Effector memory CD8-positive, alpha-beta T cell (primary cell): ENCODE results near the gene GLE1.

Experiments
- ATAC-seq: fragments of 150-1000 bp; cut with Tn5 transposase; replicated peaks from 2 replicates; pipeline ENCODE4 v1.10.0; 2021; ENCODE audit warnings: mild to moderate bottlenecking, moderate library complexity
- DNase-seq, 3 experiments: peaks; one replicate each; pipeline ENCODE4 v3.0.0; 2021
- H3K27ac Mint-ChIP-seq, 2 donors: one replicate each; pipeline ENCODE4 v1.8.0; 2022; ENCODE audit warnings: mild to moderate bottlenecking in 2 of 2, mixed read lengths in 2 of 2, moderate library complexity in 2 of 2
- H3K27me3 Mint-ChIP-seq, 2 donors: one replicate each; pipeline ENCODE4 v1.8.0; 2022; ENCODE audit warnings: mixed read lengths in 2 of 2
- H3K36me3 Mint-ChIP-seq: one replicate; pipeline ENCODE4 v1.8.0; 2022; ENCODE audit warnings: mild to moderate bottlenecking, moderate library complexity, mixed read lengths; ENCODE audit not compliant: insufficient read depth
- H3K4me1 Mint-ChIP-seq, 2 donors: one replicate each; pipeline ENCODE4 v1.8.0; 2022; ENCODE audit warnings: low read depth in 2 of 2, mixed read lengths in 2 of 2
- H3K4me3 Mint-ChIP-seq, 2 donors: one replicate each; pipeline ENCODE4 v1.8.0; 2022; ENCODE audit warnings: mild to moderate bottlenecking in 2 of 2, mixed read lengths in 2 of 2, moderate library complexity in 2 of 2
- H3K9me3 Mint-ChIP-seq, 2 donors: one replicate each; pipeline ENCODE4 v1.8.0; 2022; ENCODE audit warnings: mixed read lengths in 2 of 2
- total RNA-seq, 9 experiments: gene quantifications; one replicate each; lab custom pipeline; 2026; lab: John Stamatoyannopoulos, UW

Gene GLE1
- total RNA-seq: 40.3 to 87.5 (median 71.8) reads per million in 9 experiments

- H3K27me3 Mint-ChIP-seq: no peaks in the 10 kb centered on the region
- H3K4me3 Mint-ChIP-seq: peak within 1 kb of the TSS; percentile 98 to 99
- peaks cover 33% of the 10 kb centered on the region for H3K36me3 Mint-ChIP-seq
- peak within 1 kb of the TSS; percentile 95 to 97 for H3K27ac Mint-ChIP-seq
- H3K9me3 Mint-ChIP-seq: no peaks in the 10 kb centered on the region
- peaks cover 14 to 18% of the 10 kb centered on the region in 2 donors for H3K4me1 Mint-ChIP-seq
- ATAC-seq (peak; percentile 93), DNase-seq (peak; percentile 96 to 97 (median 97))
Measured at GRCh38 chr9:128504485-128505413, at the start of gene GLE1. GLE1 (plus strand) TSS chr9:128504719; CDS start chr9:128504806, 87 bp downstream.

- DNase-seq (no peak), ATAC-seq (no peak)
- H3K4me3 Mint-ChIP-seq: peak overlapping the region; percentile 92 to 94
- peaks cover 15% of the 10 kb centered on the region for H3K36me3 Mint-ChIP-seq
- H3K4me1 Mint-ChIP-seq: peaks cover 13 to 17% of the 10 kb centered on the region in 2 donors
- no peaks in the 10 kb centered on the region for H3K9me3 Mint-ChIP-seq
- H3K27ac Mint-ChIP-seq: peak overlapping the region; percentile 94 to 95
- no peaks in the 10 kb centered on the region for H3K27me3 Mint-ChIP-seq
Measured at GRCh38 chr9:128454991-128455390, 49.5 kb upstream of the GLE1 start.

- Mint-ChIP-seq H3K9me3 (no peaks in the 10 kb centered on the region), H3K36me3 (peaks cover 25% of the 10 kb centered on the region), H3K4me1 (peaks cover 13 to 17% of the 10 kb centered on the region in 2 donors), H3K27ac (peak within 1 kb of the TSS; percentile 94 to 95), H3K4me3 (peak within 1 kb of the TSS; percentile 92 to 94), H3K27me3 (no peaks in the 10 kb centered on the region)
- DNase-seq (peak; percentile 98 to 99 (median 99)), ATAC-seq (peak; percentile 87)
Measured at GRCh38 chr9:128455849-128456612, 48.5 kb upstream of the GLE1 start, which contains the start of gene ODF2. ODF2 (plus strand) TSS chr9:128456006; CDS start chr9:128456092, 86 bp downstream.

- DNase-seq: peak; percentile 41 to 51 (median 42)
- Mint-ChIP-seq H3K36me3 (peaks cover 29% of the 10 kb centered on the region), H3K27ac (peak overlapping the region; percentile 94 to 95), H3K9me3 (no peaks in the 10 kb centered on the region), H3K27me3 (no peaks in the 10 kb centered on the region), H3K4me1 (peaks cover 13 to 17% of the 10 kb centered on the region in 2 donors), H3K4me3 (peak overlapping the region; percentile 92 to 94)
- peak; percentile 38 for ATAC-seq
Measured at GRCh38 chr9:128456613-128457061, 47.9 kb upstream of the GLE1 start.

- Mint-ChIP-seq H3K27ac (peak overlapping the region; percentile 94 to 95), H3K9me3 (no peaks in the 10 kb centered on the region), H3K4me3 (peak overlapping the region; percentile 92 to 94), H3K27me3 (no peaks in the 10 kb centered on the region), H3K36me3 (peaks cover 33% of the 10 kb centered on the region), H3K4me1 (peaks cover 13 to 17% of the 10 kb centered on the region in 2 donors)
- DNase-seq (no peak), ATAC-seq (no peak)
Measured at GRCh38 chr9:128457207-128457606, 47.3 kb upstream of the GLE1 start.

GRCh38 chr9:128459011-128459410 lies 45.5 kb upstream of the GLE1 start:
- Mint-ChIP-seq H3K36me3 (peaks cover 50% of the 10 kb centered on the region), H3K4me3 (peak overlapping the region in 1 of 2 donors; percentile 10), H3K4me1 (peaks cover 13 to 17% of the 10 kb centered on the region in 2 donors), H3K27me3 (no peaks in the 10 kb centered on the region), H3K9me3 (no peaks in the 10 kb centered on the region), H3K27ac (no peak overlapping the region)
- ATAC-seq (no peak), DNase-seq (no peak)

- H3K36me3 Mint-ChIP-seq: peaks cover 35% of the 10 kb centered on the region
- H3K9me3 Mint-ChIP-seq: no peaks in the 10 kb centered on the region
- ATAC-seq (no peak), DNase-seq (no peak)
- no peak overlapping the region for H3K27ac Mint-ChIP-seq
- H3K4me3 Mint-ChIP-seq: no peak overlapping the region
- H3K4me1 Mint-ChIP-seq: peaks cover 4% of the 10 kb centered on the region in 2 donors
- no peaks in the 10 kb centered on the region for H3K27me3 Mint-ChIP-seq
Measured at GRCh38 chr9:128469070-128469469, 35.4 kb upstream of the GLE1 start.

GRCh38 chr9:128470560-128470959 lies 34.0 kb upstream of the GLE1 start:
- no peaks in the 10 kb centered on the region for H3K27me3 Mint-ChIP-seq
- no peaks in the 10 kb centered on the region for H3K9me3 Mint-ChIP-seq
- no peak overlapping the region for H3K4me3 Mint-ChIP-seq
- peaks cover 40% of the 10 kb centered on the region for H3K36me3 Mint-ChIP-seq
- peak overlapping the region in 1 of 2 donors; percentile 51 for H3K27ac Mint-ChIP-seq
- ATAC-seq (peak; percentile 31), DNase-seq (no peak)
- peaks cover 4% of the 10 kb centered on the region in 2 donors for H3K4me1 Mint-ChIP-seq

- H3K4me1 Mint-ChIP-seq: peaks cover 4% of the 10 kb centered on the region in 2 donors
- no peaks in the 10 kb centered on the region for H3K27me3 Mint-ChIP-seq
- no peaks in the 10 kb centered on the region for H3K9me3 Mint-ChIP-seq
- H3K36me3 Mint-ChIP-seq: peaks cover 36% of the 10 kb centered on the region
- H3K4me3 Mint-ChIP-seq: no peak overlapping the region
- ATAC-seq (no peak), DNase-seq (no peak)
- H3K27ac Mint-ChIP-seq: peak overlapping the region in 1 of 2 donors; percentile 10
Measured at GRCh38 chr9:128473104-128473503, 31.4 kb upstream of the GLE1 start.

- H3K4me3 Mint-ChIP-seq: no peak overlapping the region
- no peaks in the 10 kb centered on the region for H3K4me1 Mint-ChIP-seq
- H3K36me3 Mint-ChIP-seq: peaks cover 41% of the 10 kb centered on the region
- no peaks in the 10 kb centered on the region for H3K9me3 Mint-ChIP-seq
- peak overlapping the region in 1 of 2 donors; percentile 85 for H3K27ac Mint-ChIP-seq
- H3K27me3 Mint-ChIP-seq: no peaks in the 10 kb centered on the region
- DNase-seq: no peak
- no peak for ATAC-seq
Measured at GRCh38 chr9:128475867-128476266, 28.7 kb upstream of the GLE1 start.

- Mint-ChIP-seq H3K27me3 (no peaks in the 10 kb centered on the region), H3K9me3 (no peaks in the 10 kb centered on the region), H3K4me1 (no peaks in the 10 kb centered on the region), H3K4me3 (no peak overlapping the region), H3K36me3 (peaks cover 58% of the 10 kb centered on the region), H3K27ac (peak overlapping the region; percentile 26 to 38)
- no peak for DNase-seq
- no peak for ATAC-seq
Measured at GRCh38 chr9:128479262-128479661, 25.3 kb upstream of the GLE1 start.

- H3K27ac Mint-ChIP-seq: no peak overlapping the region
- H3K9me3 Mint-ChIP-seq: no peaks in the 10 kb centered on the region
- H3K36me3 Mint-ChIP-seq: peaks cover 49% of the 10 kb centered on the region
- no peaks in the 10 kb centered on the region for H3K4me1 Mint-ChIP-seq
- DNase-seq: no peak
- H3K27me3 Mint-ChIP-seq: no peaks in the 10 kb centered on the region
- H3K4me3 Mint-ChIP-seq: no peak overlapping the region
- ATAC-seq: no peak
Measured at GRCh38 chr9:128481561-128481960, 23.0 kb upstream of the GLE1 start.

- H3K27ac Mint-ChIP-seq: peak overlapping the region in 1 of 2 donors; percentile 62
- peaks cover 49% of the 10 kb centered on the region for H3K36me3 Mint-ChIP-seq
- no peaks in the 10 kb centered on the region for H3K27me3 Mint-ChIP-seq
- H3K4me1 Mint-ChIP-seq: no peaks in the 10 kb centered on the region
- no peaks in the 10 kb centered on the region for H3K9me3 Mint-ChIP-seq
- no peak overlapping the region for H3K4me3 Mint-ChIP-seq
- no peak for ATAC-seq
- DNase-seq: no peak
Measured at GRCh38 chr9:128482186-128482585, 22.3 kb upstream of the GLE1 start.
